SH-SY5Y (cell line): ENCODE measurements around the gene RAB13.

Experiments used
- GATA2 ChIP-seq: IDR thresholded peaks from 2 replicates; pipeline ENCODE4 v1.6.1; 2011; ENCODE audit warnings: mild to moderate bottlenecking, low read depth, low read length
- GATA3 ChIP-seq: IDR thresholded peaks from 2 replicates; pipeline ENCODE4 v1.6.1; 2011; ENCODE audit warnings: low read depth, mild to moderate bottlenecking, low read length, moderate library complexity

- TF ChIP-seq GATA2 (no peak), GATA3 (no peak)
Observed at GRCh38 chr1:153987621-153988020, 1.5 kb upstream of the RAB13 start.
